Measurements from ENCODE around the gene CCDC92B.
"Not testable (repeated sequence)": the region's sequence is repeated elsewhere in the genome, so short reads cannot be mapped to it uniquely, and the experiment has no call there.

CCDC92B gene

DNA sequence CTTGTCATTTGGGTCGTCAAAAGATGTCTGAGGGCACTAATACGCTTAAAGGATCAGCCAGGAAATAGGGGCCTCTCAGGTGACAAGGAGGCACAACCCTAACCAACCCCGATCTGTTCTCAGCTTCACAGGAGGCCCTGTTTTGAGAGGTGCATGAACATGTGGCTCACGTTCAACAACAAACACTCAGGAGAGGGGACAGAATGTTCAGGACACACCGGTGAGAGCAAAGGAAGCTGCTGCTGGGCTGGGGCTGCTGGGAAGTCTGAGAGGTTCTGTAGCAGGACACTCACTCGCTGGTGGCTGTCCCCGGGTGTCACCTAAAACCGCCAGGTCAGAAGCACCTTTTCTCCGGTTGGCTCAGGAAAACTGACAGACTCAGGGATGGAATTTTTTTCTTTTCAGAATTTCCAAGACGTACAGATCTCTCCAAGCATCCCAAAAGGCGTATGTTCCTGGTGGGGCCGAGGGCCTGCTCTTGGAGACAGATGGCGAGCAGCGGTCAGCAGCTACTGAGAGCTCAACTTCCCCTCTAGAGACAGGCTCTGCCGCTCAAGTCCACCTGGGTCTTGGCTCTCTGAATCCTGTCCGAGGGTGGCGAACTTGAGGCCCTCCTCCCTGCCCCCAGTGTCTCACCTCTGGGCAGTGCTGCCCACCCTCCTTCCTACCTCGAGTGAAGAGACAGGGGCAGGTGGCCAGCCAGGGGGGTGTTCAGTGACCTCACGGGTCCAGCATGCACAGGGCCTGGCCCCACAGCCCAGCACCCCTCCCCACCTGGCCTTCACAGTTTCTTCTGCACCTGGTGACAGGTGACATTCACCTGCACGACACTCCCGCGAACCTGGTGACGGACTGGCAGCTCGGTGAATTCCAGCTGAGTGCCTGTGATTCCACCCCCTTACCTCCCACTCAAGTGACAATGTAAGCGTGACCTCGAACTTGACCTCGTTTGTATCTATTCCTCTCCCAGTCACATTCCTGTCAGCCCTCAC, 60.8 kb downstream of the CCDC92B start:
- peak in 1 of 2 experiments; percentile 32 for DNase-seq

DNA sequence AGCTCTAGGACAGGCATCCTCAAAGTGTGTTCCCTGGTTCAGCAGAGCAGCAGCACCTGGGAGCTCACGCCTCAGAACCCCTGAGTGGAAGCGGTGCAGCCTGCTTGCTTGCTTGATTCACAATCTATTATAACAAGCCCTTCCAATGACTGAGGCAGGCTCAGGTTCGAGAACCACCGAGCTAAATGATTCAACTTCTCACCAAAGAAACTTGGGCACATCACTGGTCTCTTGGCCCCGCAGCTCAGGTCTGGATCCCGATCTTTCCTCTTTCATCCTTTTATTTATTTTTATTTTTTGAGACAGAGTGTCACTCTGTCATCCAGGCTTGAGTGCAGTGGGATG, 62.4 kb downstream of the CCDC92B start:
- DNase-seq, result no peak

DNA sequence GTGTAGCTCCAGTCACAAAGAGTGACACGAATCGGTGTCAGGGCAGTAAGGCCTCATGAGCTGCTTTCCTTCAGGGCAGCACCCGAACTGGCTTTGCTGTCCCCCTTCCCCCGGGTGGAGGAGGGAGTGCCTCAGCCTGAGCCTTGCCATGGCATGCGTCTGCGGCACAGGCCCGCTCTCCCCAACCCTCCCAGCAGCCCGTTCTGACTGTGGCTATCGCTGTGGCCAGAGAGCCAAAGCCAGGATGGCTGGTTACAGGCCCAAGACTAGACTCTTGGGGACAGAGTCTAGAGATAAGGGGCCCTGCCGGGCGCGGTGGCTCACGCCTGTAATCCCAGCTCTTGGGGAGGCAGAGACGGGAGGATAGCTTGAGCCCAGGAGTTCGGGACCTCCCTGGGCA, 63.8 kb downstream of the CCDC92B start:
- DNase-seq, result no peak

GRCh38 chr17:2684549-2684948, 64.9 kb downstream of the CCDC92B start:
- no peak for DNase-seq

DNA sequence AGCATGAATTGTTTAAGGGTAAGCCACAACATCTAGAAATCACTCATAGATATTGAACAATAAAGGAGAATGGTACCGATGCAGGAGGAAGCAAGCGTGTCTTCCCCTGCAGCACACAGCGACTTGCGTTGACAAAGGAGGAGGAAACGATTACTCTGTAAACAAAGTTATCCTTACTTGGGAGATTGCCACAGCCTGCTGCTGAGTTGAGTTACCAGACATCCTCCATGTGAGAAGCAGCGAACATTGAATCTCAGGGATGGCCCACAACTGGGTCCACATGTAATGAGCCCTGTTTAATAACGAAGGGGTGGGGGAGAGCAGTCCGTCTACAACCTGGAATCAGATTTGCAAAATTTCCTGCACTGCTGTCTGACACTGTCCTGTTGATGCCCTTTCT, 65.5 kb downstream of the CCDC92B start:
- no peak for DNase-seq

GRCh38 chr17:2682176-2682938, 67.1 kb downstream of the CCDC92B start:
- no peak for DNase-seq

DNA sequence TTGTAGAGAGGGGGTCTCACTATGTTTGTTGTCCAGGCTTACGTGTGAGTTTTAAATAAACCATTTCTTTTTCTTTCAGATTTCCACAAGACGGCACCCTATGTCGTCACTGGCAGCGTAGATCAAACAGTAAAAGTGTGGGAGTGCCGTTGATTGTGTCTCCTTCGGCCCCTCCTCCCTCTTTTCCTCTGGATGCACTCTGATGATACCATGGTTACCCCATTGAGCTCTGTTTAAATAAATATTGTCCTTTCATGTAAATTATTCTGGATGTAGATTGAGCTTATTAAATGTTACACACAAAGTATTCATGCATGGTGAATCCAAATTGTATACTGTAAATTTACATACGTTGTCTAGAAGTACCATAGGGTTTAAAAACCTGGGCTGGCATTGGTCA, 67.8 kb downstream of the CCDC92B start:
- DNase-seq, result no peak

GRCh38 chr17:2680961-2681360, 68.5 kb downstream of the CCDC92B start:
- DNase-seq, result no peak

DNA sequence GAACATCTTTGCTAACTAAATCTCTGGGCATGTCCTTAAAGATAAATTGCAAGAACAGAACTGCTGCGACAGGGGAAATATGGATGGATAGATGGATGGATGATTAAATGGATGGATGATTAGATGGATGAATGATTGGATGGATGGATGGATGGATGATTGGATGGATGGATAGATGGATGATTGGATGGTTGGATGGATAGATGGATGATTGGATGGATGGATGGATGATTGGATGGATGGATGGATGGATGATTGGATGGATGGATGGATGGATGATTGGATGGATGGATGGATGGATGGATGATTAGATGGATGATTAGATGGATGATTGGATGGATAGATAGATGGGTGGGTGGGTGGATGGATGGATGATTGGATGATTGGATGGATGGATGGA, 70.2 kb downstream of the CCDC92B start:
- DNase-seq, result not testable (repeated sequence)
